ENCODE results near the gene NSFL1C.

GRCh38 chr20:1435337-1435699, 31.3 kb downstream of the NSFL1C start:
- TF ChIP-seq, protein P1, sequence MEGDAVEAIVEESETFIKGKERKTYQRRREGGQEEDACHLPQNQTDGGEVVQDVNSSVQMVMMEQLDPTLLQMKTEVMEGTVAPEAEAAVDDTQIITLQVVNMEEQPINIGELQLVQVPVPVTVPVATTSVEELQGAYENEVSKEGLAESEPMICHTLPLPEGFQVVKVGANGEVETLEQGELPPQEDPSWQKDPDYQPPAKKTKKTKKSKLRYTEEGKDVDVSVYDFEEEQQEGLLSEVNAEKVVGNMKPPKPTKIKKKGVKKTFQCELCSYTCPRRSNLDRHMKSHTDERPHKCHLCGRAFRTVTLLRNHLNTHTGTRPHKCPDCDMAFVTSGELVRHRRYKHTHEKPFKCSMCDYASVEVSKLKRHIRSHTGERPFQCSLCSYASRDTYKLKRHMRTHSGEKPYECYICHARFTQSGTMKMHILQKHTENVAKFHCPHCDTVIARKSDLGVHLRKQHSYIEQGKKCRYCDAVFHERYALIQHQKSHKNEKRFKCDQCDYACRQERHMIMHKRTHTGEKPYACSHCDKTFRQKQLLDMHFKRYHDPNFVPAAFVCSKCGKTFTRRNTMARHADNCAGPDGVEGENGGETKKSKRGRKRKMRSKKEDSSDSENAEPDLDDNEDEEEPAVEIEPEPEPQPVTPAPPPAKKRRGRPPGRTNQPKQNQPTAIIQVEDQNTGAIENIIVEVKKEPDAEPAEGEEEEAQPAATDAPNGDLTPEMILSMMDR (optimal IDR thresholded peaks at IDR 0.05 in 1 of 3, IDR thresholded peaks at IDR 0.05 in 1 of 3, conservative IDR thresholded peaks at IDR 0.05 in 1 of 3; ENCODE audit: extremely low read depth in 1 of 3, insufficient read depth in 2 of 3, low read length in 3 of 3) = no peak
- no peak for TF ChIP-seq EZH2 (IDR thresholded peaks at IDR 0.05; ENCODE audit: low read length)
